Measurements from ENCODE around the gene BTN1A1. TPM values are rescaled to one million over a fixed set of nuclear protein-coding genes. Genes with fewer than 3 reads are reported as not detected.

Gene BTN1A1
- total RNA-seq, 1 experiment from 2014 or later, result 0.10 TPM

- CTCF ChIA-PET, result no interaction called here
- ATAC-seq, result no peak
- intact Hi-C loops (cut with micrococcal nuclease; ENCODE audit: unreplicated experiment), result no loop called here
- H3K4me3 ChIP-seq (ENCODE audit: low read depth in 2 of 2, low read length in 2 of 2), result no peak overlapping the region
- no peak for DNase-seq (ENCODE audit: low read depth, low spot score)
- no peak overlapping the region for H3K27ac ChIP-seq (ENCODE audit: low read length)
- POLR2A ChIA-PET, result interaction anchor here (0.6 to 0.7 kb wide), 2 partner anchors 384 to 477 kb away, joined by 3 read pairs; a partner anchor contains a TSS
- no peaks in the 10 kb centered on the region for H3K9me3 ChIP-seq (ENCODE audit: control insufficient read depth, insufficient read depth, low read depth, low read length)
- no TSS peak for BruUV-seq (replicated peaks)
- in situ Hi-C loops (cut with HindIII; ENCODE audit: low pct_unique_long_range_greater_than_20kb, low sequenced_read_pairs), result no loop called here
- H3K4me1 ChIP-seq (ENCODE audit: control insufficient read depth, insufficient read depth, low read length), result peaks cover 5% of the 10 kb centered on the region
- TF ChIP-seq SIN3A (IDR thresholded peaks at IDR 0.05; ENCODE audit: borderline replicate concordance, insufficient read depth, low read depth, low read length) (no peak), TCF7L2 (IDR thresholded peaks at IDR 0.05; ENCODE audit: low read depth, low read length) (no peak), CTCF (IDR thresholded peaks at IDR 0.05) (no peak), REST (IDR thresholded peaks at IDR 0.05; ENCODE audit: insufficient read depth in 1 of 2, low read depth in 2 of 2, low read length in 1 of 2) (no peak), POLR2AphosphoS5 (IDR thresholded peaks at IDR 0.05; ENCODE audit: low read depth, low read length) (no peak)
- H3K27me3 ChIP-seq (ENCODE audit: control insufficient read depth, insufficient read depth, low read length), result no peaks in the 10 kb centered on the region
- peaks cover 18% of the 10 kb centered on the region for H3K36me3 ChIP-seq (ENCODE audit: control insufficient read depth, insufficient read depth, low read length)
Observed at GRCh38 chr6:26541579-26541978, 41.5 kb downstream of the BTN1A1 start.

DNA sequence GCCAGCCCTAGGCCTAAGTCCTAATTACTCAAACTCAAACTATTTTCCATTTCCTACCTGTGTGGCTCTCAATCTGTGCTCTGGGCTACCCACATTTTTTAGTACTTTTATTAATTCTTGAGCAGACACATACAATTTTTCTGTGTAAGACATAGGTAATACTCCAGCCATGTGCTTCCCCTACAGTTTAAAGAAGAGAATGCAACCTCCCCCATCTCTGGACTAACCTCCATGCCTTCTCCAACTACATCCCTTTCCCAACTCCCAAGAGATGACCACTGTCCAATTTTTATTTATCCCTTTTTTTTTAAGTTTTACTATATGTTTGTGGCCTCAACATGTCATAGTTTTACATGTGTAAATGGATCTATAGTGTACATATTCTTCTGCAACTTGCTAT is 43.9 kb downstream of the BTN1A1 start:
- Histone ChIP-seq H3K27me3 (ENCODE audit: control insufficient read depth, insufficient read depth, low read length) (no peaks in the 10 kb centered on the region), H3K4me3 (ENCODE audit: low read depth in 2 of 2, low read length in 2 of 2) (no peak overlapping the region), H3K4me1 (ENCODE audit: control insufficient read depth, insufficient read depth, low read length) (peaks cover 5% of the 10 kb centered on the region), H3K27ac (ENCODE audit: low read length) (no peak overlapping the region), H3K9me3 (ENCODE audit: control insufficient read depth, insufficient read depth, low read depth, low read length) (no peaks in the 10 kb centered on the region), H3K36me3 (ENCODE audit: control insufficient read depth, insufficient read depth, low read length) (peaks cover 22% of the 10 kb centered on the region)
- no peak for TF ChIP-seq SIN3A (IDR thresholded peaks at IDR 0.05; ENCODE audit: borderline replicate concordance, insufficient read depth, low read depth, low read length)
- TF ChIP-seq CTCF (IDR thresholded peaks at IDR 0.05), result peak; percentile 60
- POLR2A ChIA-PET, result no interaction called here
- DNase-seq (ENCODE audit: low read depth, low spot score), result no peak
- no TSS peak for BruUV-seq (replicated peaks)
- CTCF ChIA-PET, result no interaction called here
- intact Hi-C loops (cut with micrococcal nuclease; ENCODE audit: unreplicated experiment), result no loop called here
- peak; percentile 88 for ATAC-seq
- in situ Hi-C loops (cut with HindIII; ENCODE audit: low pct_unique_long_range_greater_than_20kb, low sequenced_read_pairs), result no loop called here

All from Panc1 (cell line).